ENCODE data around the gene TMEM165. TPM values are rescaled to one million over a fixed set of nuclear protein-coding genes. Genes with fewer than 3 reads are reported as not detected.

Gene TMEM165
- total and polyA plus RNA-seq, 2 donors (not counting 1 experiment from before 2014, with no cell fraction given) = 26.3 to 110 TPM

- H3K4me3 ChIP-seq (ENCODE audit: control extremely low read depth in 1 of 5, extremely low read depth in 1 of 5, insufficient read depth in 1 of 5, low read depth in 2 of 5, low read length in 4 of 5) = no peak overlapping the region
- Mint-ChIP-seq H3K27ac (no peak overlapping the region), H3K4me1 (peaks cover 30% of the 10 kb centered on the region), H3K9me3 (ENCODE audit: insufficient read depth) (no peaks in the 10 kb centered on the region), H3K27me3 (no peaks in the 10 kb centered on the region), H3K4me3 (no peak overlapping the region)
- DNase-seq (no peak), ATAC-seq (ENCODE audit: low read depth) (no peak)
- H2AFZ ChIP-seq (ENCODE audit: insufficient read depth, low read depth, low read length, poor library complexity, severe bottlenecking) = peak overlapping the region; percentile 25
- no peak for TF ChIP-seq EZH2 (IDR thresholded peaks at IDR 0.05; ENCODE audit: borderline replicate concordance, insufficient read depth, low read depth, low read length, poor library complexity, severe bottlenecking)
- TF ChIP-seq CTCF (IDR thresholded peaks at IDR 0.05) = no peak
- no peak overlapping the region for H3K27ac ChIP-seq (ENCODE audit: low read length in 2 of 2)
- H3K36me3 ChIP-seq (replicated peaks in 1 of 2; ENCODE audit: control extremely low read depth in 1 of 2, control insufficient read depth in 1 of 2, extremely low read depth in 1 of 2, insufficient read depth in 2 of 2, low read length in 1 of 2) = peaks cover 0 to 3% of the 10 kb centered on the region in 2 experiments
- peaks cover 24% of the 10 kb centered on the region for H4K20me1 ChIP-seq (ENCODE audit: control insufficient read depth, insufficient read depth, low read length, poor library complexity, severe bottlenecking)
- WGBS (ENCODE audit: insufficient coverage) = 83% methylated on average over 1 of the region's 4 CpGs
- H3K9me3 ChIP-seq (ENCODE audit: control extremely low read depth in 1 of 3, control insufficient read depth in 2 of 3, insufficient read depth in 1 of 3, low read length in 2 of 3) = no peaks in the 10 kb centered on the region
- H3K79me2 ChIP-seq (ENCODE audit: control insufficient read depth, insufficient read depth, low read length) = peaks cover 27% of the 10 kb centered on the region
- POLR2A ChIA-PET = interaction anchor here (0.6 kb wide), 1 partner anchor 164 kb away, joined by 5 read pairs; no protein-coding TSS in a partner anchor
- intact Hi-C loops (cut with micrococcal nuclease) = loop anchor here (2.0 to 10.0 kb wide), 2 partner anchors 555 to 1071 kb away; partner anchors contain the start of genes CEP135 and SRP72
- H3K27me3 ChIP-seq (replicated peaks in 1 of 4; ENCODE audit: control extremely low read depth in 1 of 4, control insufficient read depth in 3 of 4, insufficient read depth in 4 of 4, low read length in 3 of 4) = no peaks in the 10 kb centered on the region
- CTCF ChIA-PET = interaction anchor here (0.5 to 3.7 kb wide), 2 partner anchors 47 to 52 kb away, joined by 4 to 29 read pairs; partner anchors contain the start of gene SRD5A3
- no peak overlapping the region for H3K9ac ChIP-seq (ENCODE audit: low read length)
- H3K4me2 ChIP-seq (replicated peaks; ENCODE audit: low read depth, low read length, poor library complexity, severe bottlenecking) = no peak overlapping the region
- H3K4me1 ChIP-seq (ENCODE audit: control insufficient read depth in 2 of 2, insufficient read depth in 2 of 2, low read length in 2 of 2) = peaks cover 25 to 28% of the 10 kb centered on the region in 2 donors
Measured at GRCh38 chr4:55393461-55394320, 2.1 kb upstream of the TMEM165 start.

Data from B cell (primary cell).